ENCODE results near the gene RAP1GAP. TPM values are rescaled to one million over a fixed set of nuclear protein-coding genes. Genes with fewer than 3 reads are reported as not detected.

The RAP1GAP gene
- total and polyA plus RNA-seq, 9 of the 15 experiments (the other 6 are each of a cell fraction or from before 2014, with no cell fraction given) = 0.29 to 30.2 (median 19.2) TPM

GRCh38 chr1:21573971-21574465 lies 95.1 kb downstream of the RAP1GAP start (continued):
- no peak for TF ChIP-seq TSHZ1 (CRISPR knock-in tag; IDR thresholded peaks at IDR 0.05)
- TF ChIP-seq RCOR1 (IDR thresholded peaks at IDR 0.05; ENCODE audit: borderline replicate concordance in 1 of 2, low read depth in 2 of 2, low read length in 2 of 2) = no peak
- TF ChIP-seq NBN (IDR thresholded peaks at IDR 0.05; ENCODE audit: low read depth) = no peak
- peak; percentile 93 for TF ChIP-seq BCOR (IDR thresholded peaks at IDR 0.05)
- TF ChIP-seq BRD4 (IDR thresholded peaks at IDR 0.05) = no peak
- TF ChIP-seq SETDB1 (IDR thresholded peaks at IDR 0.05; ENCODE audit: low read length) = no peak
- peak; percentile 84 for TF ChIP-seq RBM25 (IDR thresholded peaks at IDR 0.05; ENCODE audit: low read depth, low read length, severe bottlenecking)
- no peak for TF ChIP-seq ZNF175 (CRISPR knock-in tag; IDR thresholded peaks at IDR 0.05; ENCODE audit: low read depth)
- 0 out of 2 replicates have a peak, but pooled peaks have one; percentile 71 for TF ChIP-seq SMARCA5 (IDR thresholded peaks at IDR 0.05)
- TF ChIP-seq FIP1L1 (IDR thresholded peaks at IDR 0.05; ENCODE audit: low read depth, low read length, poor library complexity, severe bottlenecking) = no peak
- TF ChIP-seq RREB1 (CRISPR knock-in tag; IDR thresholded peaks at IDR 0.05) = no peak
- TF ChIP-seq POLR2B (IDR thresholded peaks at IDR 0.05; ENCODE audit: low read depth, partially characterized antibody) = no peak

Measured in K562 (cell line).